SK-N-SH treated with all-trans-retinoic acid at 6 μM for 48 hours (cell line): ENCODE measurements around the gene APOLD1.

Source experiments
- ATAC-seq: fragments of 200-7000 bp; cut with Tn5 transposase; 3 replicates; pipeline ENCODE4 v1.9.1; 2020; ENCODE audit warnings: mild to moderate bottlenecking, moderate library complexity
- ARNTL ChIP-seq: fragments of 450-650 bp; formaldehyde crosslinking; IDR thresholded peaks from 2 replicates; pipeline ENCODE4 v1.5.0; 2020; ENCODE audit warnings: low read depth, mild to moderate bottlenecking, moderate library complexity, borderline replicate concordance
- CSDC2 ChIP-seq: fragments of 250-450 bp; sonication (Bioruptor Pico); IDR thresholded peaks from 2 replicates; pipeline ENCODE4 v1.5.0; 2020; ENCODE audit warnings: mild to moderate bottlenecking, moderate library complexity
- ESRRG ChIP-seq: fragments of 250-450 bp; sonication (Bioruptor Pico); IDR thresholded peaks from 2 replicates; pipeline ENCODE4 v1.6.1; 2021; ENCODE audit warnings: mild to moderate bottlenecking
- GLIS3 ChIP-seq: fragments of 250-450 bp; sonication (Bioruptor Pico); IDR thresholded peaks from 2 replicates; pipeline ENCODE4 v1.5.0; 2020; ENCODE audit warnings: mild to moderate bottlenecking, moderate library complexity
- ISL1 ChIP-seq: fragments of 250-450 bp; sonication (Bioruptor Pico); IDR thresholded peaks from 2 replicates; pipeline ENCODE4 v2.1.2; 2022; ENCODE audit warnings: mild to moderate bottlenecking, moderate library complexity
- OSR1 ChIP-seq: fragments of 250-450 bp; sonication (Bioruptor Pico); IDR thresholded peaks from 2 replicates; pipeline ENCODE4 v1.8.0; 2022; ENCODE audit warnings: moderate library complexity, mild to moderate bottlenecking, inconsistent platforms
- PPARA ChIP-seq: fragments of 250-450 bp; sonication (Bioruptor Pico); IDR thresholded peaks from 2 replicates; pipeline ENCODE4 v1.5.0; 2020; ENCODE audit warnings: mild to moderate bottlenecking, borderline replicate concordance
- RARB ChIP-seq: fragments of 250-450 bp; sonication (Bioruptor Pico); IDR thresholded peaks from 2 replicates; pipeline ENCODE4 v1.8.0; 2021; ENCODE audit warnings: mild to moderate bottlenecking, moderate library complexity
- TCF4 ChIP-seq: fragments of 250-450 bp; sonication (Bioruptor Pico); IDR thresholded peaks from 2 replicates; pipeline ENCODE4 v1.8.0; 2021; ENCODE audit warnings: mild to moderate bottlenecking, moderate library complexity, borderline replicate concordance
- TOX ChIP-seq: fragments of 250-450 bp; sonication (Bioruptor Pico); IDR thresholded peaks from 2 replicates; pipeline ENCODE4 v1.8.0; 2021; ENCODE audit warnings: mild to moderate bottlenecking, moderate library complexity, borderline replicate concordance
- ZC3H10 ChIP-seq: fragments of 250-450 bp; sonication (Bioruptor Pico); IDR thresholded peaks from 2 replicates; pipeline ENCODE4 v1.5.1; 2021; ENCODE audit warnings: mild to moderate bottlenecking, moderate library complexity
- ZFP30 ChIP-seq: fragments of 450-650 bp; formaldehyde crosslinking; IDR thresholded peaks from 2 replicates; pipeline ENCODE4 v1.5.0; 2022; ENCODE audit warnings: mild to moderate bottlenecking, moderate library complexity
- ZNF565 ChIP-seq: fragments of 450-650 bp; formaldehyde crosslinking; conservative IDR thresholded peaks from 2 replicates; pipeline ENCODE4 v1.5.0; 2020; ENCODE audit warnings: low read depth, mild to moderate bottlenecking, moderate library complexity
- ZNF70 ChIP-seq: fragments of 450-650 bp; formaldehyde crosslinking; IDR thresholded peaks from 2 replicates; pipeline ENCODE4 v1.5.0; 2020; ENCODE audit warnings: mild to moderate bottlenecking, moderate library complexity
- ZNF8 ChIP-seq: fragments of 450-650 bp; formaldehyde crosslinking; IDR thresholded peaks from 2 replicates; pipeline ENCODE4 v1.5.0; 2020; ENCODE audit warnings: mild to moderate bottlenecking, moderate library complexity
- TF ChIP-seq, protein P1 (sequence below): fragments of 250-450 bp; sonication (Bioruptor Pico); IDR thresholded peaks from 2 replicates; pipeline ENCODE4 v1.8.0; 2021; ENCODE audit warnings: low read depth, mild to moderate bottlenecking, moderate library complexity, borderline replicate concordance
- TF ChIP-seq, protein P2 (sequence below): fragments of 250-450 bp; sonication (Bioruptor Pico); IDR thresholded peaks from 2 replicates; pipeline ENCODE4 v1.5.0; 2020; ENCODE audit warnings: mild to moderate bottlenecking, moderate library complexity
- TF ChIP-seq, protein P3 (sequence below): fragments of 250-450 bp; sonication (Bioruptor Pico); IDR thresholded peaks from 2 replicates; pipeline ENCODE4 v1.5.1; 2020; ENCODE audit warnings: low read depth, mild to moderate bottlenecking, moderate library complexity
- TF ChIP-seq, protein P4 (sequence below): fragments of 250-450 bp; sonication (Bioruptor Pico); IDR thresholded peaks from 2 replicates; pipeline ENCODE4 v1.5.1; 2021; ENCODE audit warnings: mild to moderate bottlenecking, moderate library complexity

APOLD1 gene

DNA sequence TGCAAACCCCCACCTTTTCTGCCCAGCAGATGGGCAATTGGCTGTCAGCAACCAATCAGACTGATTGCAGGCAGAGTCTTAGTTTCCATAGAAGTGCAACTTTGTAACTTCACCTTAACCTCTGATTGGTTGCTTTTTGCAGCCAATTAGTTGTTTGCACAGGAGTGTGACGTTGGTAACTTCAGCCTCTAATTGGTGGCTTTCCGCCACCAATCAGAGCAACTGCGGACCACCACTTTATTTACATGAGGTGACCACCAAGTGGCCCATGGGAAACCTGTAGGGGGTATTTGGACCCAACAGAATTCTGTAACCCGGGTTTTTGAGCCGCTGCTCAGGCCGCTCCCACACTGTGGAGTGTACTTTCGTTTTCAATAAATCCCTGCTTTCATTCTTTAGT is 36.0 kb upstream of the APOLD1 start:
- TF ChIP-seq ESRRG (CRISPR knock-in tag) (no peak), RARB (CRISPR knock-in tag) (no peak), TCF4 (no peak), ZNF565 (CRISPR knock-in tag) (no peak), ISL1 (no peak), PPARA (CRISPR knock-in tag) (no peak), ARNTL (no peak), CSDC2 (no peak), ZFP30 (CRISPR knock-in tag) (no peak), ZC3H10 (no peak)
- TF ChIP-seq, protein P1, sequence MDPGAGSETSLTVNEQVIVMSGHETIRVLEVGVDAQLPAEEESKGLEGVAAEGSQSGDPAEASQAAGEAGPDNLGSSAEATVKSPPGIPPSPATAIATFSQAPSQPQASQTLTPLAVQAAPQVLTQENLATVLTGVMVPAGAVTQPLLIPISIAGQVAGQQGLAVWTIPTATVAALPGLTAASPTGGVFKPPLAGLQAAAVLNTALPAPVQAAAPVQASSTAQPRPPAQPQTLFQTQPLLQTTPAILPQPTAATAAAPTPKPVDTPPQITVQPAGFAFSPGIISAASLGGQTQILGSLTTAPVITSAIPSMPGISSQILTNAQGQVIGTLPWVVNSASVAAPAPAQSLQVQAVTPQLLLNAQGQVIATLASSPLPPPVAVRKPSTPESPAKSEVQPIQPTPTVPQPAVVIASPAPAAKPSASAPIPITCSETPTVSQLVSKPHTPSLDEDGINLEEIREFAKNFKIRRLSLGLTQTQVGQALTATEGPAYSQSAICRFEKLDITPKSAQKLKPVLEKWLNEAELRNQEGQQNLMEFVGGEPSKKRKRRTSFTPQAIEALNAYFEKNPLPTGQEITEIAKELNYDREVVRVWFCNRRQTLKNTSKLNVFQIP (CRISPR knock-in tag): no peak
- TF ChIP-seq, protein P2, sequence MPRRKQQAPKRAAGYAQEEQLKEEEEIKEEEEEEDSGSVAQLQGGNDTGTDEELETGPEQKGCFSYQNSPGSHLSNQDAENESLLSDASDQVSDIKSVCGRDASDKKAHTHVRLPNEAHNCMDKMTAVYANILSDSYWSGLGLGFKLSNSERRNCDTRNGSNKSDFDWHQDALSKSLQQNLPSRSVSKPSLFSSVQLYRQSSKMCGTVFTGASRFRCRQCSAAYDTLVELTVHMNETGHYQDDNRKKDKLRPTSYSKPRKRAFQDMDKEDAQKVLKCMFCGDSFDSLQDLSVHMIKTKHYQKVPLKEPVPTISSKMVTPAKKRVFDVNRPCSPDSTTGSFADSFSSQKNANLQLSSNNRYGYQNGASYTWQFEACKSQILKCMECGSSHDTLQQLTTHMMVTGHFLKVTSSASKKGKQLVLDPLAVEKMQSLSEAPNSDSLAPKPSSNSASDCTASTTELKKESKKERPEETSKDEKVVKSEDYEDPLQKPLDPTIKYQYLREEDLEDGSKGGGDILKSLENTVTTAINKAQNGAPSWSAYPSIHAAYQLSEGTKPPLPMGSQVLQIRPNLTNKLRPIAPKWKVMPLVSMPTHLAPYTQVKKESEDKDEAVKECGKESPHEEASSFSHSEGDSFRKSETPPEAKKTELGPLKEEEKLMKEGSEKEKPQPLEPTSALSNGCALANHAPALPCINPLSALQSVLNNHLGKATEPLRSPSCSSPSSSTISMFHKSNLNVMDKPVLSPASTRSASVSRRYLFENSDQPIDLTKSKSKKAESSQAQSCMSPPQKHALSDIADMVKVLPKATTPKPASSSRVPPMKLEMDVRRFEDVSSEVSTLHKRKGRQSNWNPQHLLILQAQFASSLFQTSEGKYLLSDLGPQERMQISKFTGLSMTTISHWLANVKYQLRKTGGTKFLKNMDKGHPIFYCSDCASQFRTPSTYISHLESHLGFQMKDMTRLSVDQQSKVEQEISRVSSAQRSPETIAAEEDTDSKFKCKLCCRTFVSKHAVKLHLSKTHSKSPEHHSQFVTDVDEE: no peak
- no peak for ATAC-seq

DNA sequence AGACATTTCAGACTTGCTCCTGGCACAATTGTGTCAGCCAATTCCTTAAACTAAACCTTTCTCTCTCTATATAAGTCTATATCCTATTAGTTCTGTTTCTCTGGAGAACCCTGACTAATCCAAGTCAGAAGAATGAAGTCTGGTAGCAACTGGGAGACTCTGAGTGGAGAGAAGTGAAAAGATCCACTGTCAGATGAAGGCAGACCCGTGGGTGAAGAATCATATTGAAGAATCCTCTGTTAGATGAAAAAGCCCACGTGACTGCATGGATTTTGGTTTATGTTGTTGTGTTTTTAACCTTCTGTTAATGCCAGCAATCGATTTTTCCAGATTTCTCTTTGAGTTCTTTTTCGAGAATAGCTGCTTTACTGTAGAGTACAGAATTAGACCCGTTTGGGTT is 29.5 kb upstream of the APOLD1 start:
- TF ChIP-seq GLIS3: no peak
- TF ChIP-seq, protein P3, sequence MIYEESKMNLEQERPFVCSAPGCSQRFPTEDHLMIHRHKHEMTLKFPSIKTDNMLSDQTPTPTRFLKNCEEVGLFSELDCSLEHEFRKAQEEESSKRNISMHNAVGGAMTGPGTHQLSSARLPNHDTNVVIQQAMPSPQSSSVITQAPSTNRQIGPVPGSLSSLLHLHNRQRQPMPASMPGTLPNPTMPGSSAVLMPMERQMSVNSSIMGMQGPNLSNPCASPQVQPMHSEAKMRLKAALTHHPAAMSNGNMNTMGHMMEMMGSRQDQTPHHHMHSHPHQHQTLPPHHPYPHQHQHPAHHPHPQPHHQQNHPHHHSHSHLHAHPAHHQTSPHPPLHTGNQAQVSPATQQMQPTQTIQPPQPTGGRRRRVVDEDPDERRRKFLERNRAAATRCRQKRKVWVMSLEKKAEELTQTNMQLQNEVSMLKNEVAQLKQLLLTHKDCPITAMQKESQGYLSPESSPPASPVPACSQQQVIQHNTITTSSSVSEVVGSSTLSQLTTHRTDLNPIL (CRISPR knock-in tag): no peak
- no peak for TF ChIP-seq OSR1
- TF ChIP-seq, protein P4, sequence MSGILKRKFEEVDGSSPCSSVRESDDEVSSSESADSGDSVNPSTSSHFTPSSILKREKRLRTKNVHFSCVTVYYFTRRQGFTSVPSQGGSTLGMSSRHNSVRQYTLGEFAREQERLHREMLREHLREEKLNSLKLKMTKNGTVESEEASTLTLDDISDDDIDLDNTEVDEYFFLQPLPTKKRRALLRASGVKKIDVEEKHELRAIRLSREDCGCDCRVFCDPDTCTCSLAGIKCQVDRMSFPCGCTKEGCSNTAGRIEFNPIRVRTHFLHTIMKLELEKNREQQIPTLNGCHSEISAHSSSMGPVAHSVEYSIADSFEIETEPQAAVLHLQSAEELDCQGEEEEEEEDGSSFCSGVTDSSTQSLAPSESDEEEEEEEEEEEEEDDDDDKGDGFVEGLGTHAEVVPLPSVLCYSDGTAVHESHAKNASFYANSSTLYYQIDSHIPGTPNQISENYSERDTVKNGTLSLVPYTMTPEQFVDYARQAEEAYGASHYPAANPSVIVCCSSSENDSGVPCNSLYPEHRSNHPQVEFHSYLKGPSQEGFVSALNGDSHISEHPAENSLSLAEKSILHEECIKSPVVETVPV (CRISPR knock-in tag): no peak
- TF ChIP-seq TOX (CRISPR knock-in tag): no peak
- TF ChIP-seq TCF4: no peak
- ATAC-seq: no peak

DNA sequence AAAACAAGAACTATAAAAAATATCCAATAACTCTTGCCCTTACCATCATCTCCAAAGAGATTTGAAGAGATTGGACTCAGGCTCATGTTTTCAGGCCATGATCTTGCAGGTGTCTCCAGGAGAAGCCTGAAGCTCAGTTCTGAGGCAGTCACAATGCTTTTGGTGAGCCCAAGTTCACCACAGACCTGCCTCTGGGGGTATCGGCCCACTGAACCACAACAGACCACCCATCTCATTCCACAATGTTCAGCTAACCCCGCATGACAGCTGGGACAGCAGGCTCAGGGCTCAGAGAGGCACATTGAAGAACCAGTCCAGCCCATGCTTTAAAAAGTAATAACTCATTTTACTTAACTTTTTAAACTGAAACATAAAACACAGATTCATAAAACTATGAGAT is 28.3 kb upstream of the APOLD1 start:
- no peak for ATAC-seq
- TF ChIP-seq ZNF70 (CRISPR knock-in tag) (no peak), ISL1 (no peak)
- TF ChIP-seq, protein P4 (CRISPR knock-in tag): no peak
- TF ChIP-seq, protein P1 (CRISPR knock-in tag): no peak

DNA sequence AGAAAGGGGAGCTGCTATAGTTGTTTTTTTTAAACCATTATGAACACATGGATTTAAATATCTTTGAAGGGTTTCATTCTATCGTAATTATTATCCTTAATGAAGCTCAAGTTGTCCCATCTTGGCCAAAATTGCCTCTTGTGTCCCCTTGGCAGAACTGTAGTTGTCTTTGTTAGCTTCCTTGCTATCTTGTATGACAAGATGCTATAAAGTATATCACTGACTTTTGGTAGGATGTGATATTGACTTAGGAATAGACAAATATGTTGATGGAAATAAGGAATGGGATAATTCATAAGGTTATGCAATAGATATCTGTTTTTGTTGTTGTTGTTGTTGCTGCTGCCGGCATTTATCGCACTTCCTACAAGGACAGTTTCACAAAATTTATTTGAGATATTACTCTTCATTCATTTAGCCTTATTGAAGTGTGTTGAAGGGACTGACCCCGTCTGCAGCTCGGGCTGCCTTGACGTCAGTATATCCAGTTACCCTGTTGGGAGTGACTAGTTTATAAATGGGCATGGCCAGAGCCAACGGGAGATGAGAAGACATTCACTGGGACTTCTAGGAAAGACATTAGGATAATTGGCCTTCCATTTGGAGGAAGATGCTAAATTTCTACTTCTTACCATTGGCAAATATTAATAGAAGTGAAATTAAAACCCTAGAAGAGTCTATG is 26.1 kb upstream of the APOLD1 start:
- TF ChIP-seq CSDC2 (no peak), OSR1 (no peak), ZNF8 (CRISPR knock-in tag) (no peak), ISL1 (no peak)

More for the DNA sequence above, 26.1 kb upstream of the APOLD1 start:
- no peak; the same call in 2 of the 3 replicates for ATAC-seq
